Endothelial cell of umbilical vein (primary cell): ENCODE measurements around the gene PBXIP1. TPM values are rescaled to one million over a fixed set of nuclear protein-coding genes. Genes with fewer than 3 reads are reported as not detected.

Source experiments
- BruUV-seq: library from RNA; stranded (reverse); fragments of 400-500 nt; replicated peaks from 2 replicates; lab custom pipeline; 2021; lab: Mats Ljungman, UMichigan
- CTCF ChIA-PET: fragments of 300-600, 350-600 bp; sonication (Branson Sonifier 250); formaldehyde crosslinking; loops from one replicate; lab custom pipeline; 2021; ENCODE audit warnings: antibody characterized with exemption, inconsistent platforms; lab: Charles Lee
- POLR2A ChIA-PET: fragments of 300-600, 350-600 bp; sonication (Branson Sonifier 250); formaldehyde crosslinking; loops from one replicate; lab custom pipeline; 2021; ENCODE audit warnings: antibody characterized with exemption, inconsistent platforms; lab: Charles Lee
- DNase-seq: peaks from one replicate; pipeline ENCODE4 v3.0.0-alpha.2; 2011; ENCODE audit warnings: low read depth, low spot score
- FAIRE-seq: peaks from 2 replicates; lab custom pipeline; 2011; peaks lifted over from hg19 to GRCh38; lab: Jason Lieb, UNC
- H2AFZ ChIP-seq: 2 replicates; pipeline ENCODE4 v1.6.0; 2012; ENCODE audit warnings: low read depth, low read length, control low read depth, inconsistent platforms
- H3K27ac ChIP-seq: 2 replicates; pipeline ENCODE4 v1.5.1; 2011; ENCODE audit warnings: low read depth, mild to moderate bottlenecking, control low read depth, low read length, moderate library complexity; ENCODE audit not compliant: insufficient read depth
- H3K27me3 ChIP-seq, 2 experiments: 2 replicates each; pipeline versions ENCODE4 v1.6.0 to v1.6.1; 2011; ENCODE audit warnings: low read length in 2 of 2, mixed read lengths in 1 of 2; ENCODE audit not compliant: control insufficient read depth in 2 of 2, insufficient read depth in 2 of 2
- H3K36me3 ChIP-seq, 2 experiments: 2 replicates in 1 of 2; 3 replicates in 1 of 2; pipeline ENCODE4 v1.5.1; 2011; ENCODE audit warnings: low read length in 2 of 2, mild to moderate bottlenecking in 1 of 2, moderate library complexity in 1 of 2; ENCODE audit not compliant: control insufficient read depth in 2 of 2, insufficient read depth in 2 of 2; ENCODE audit errors: extremely low read depth in 1 of 2
- H3K4me1 ChIP-seq: 3 replicates; pipeline ENCODE4 v1.5.1; 2011; ENCODE audit warnings: mild to moderate bottlenecking, low read length; ENCODE audit not compliant: control insufficient read depth, insufficient read depth; ENCODE audit errors: extremely low read depth
- H3K4me2 ChIP-seq: 2 replicates; pipeline ENCODE4 v1.6.1; 2011; ENCODE audit warnings: low read length, control low read depth, mixed read lengths; ENCODE audit not compliant: insufficient read depth
- H3K4me3 ChIP-seq, 3 experiments: fragments of 200-600 bp in 1 of 3; sonication (generic), shearing (Covaris generic) in 1 of 3; replicated peaks in 1 of 3; 2 replicates each; pipeline ENCODE4 v1.5.1; 2011 to 2016; ENCODE audit warnings: control low read depth in 3 of 3, low read length in 3 of 3, mild to moderate bottlenecking in 2 of 3, inconsistent platforms in 1 of 3, low read depth in 1 of 3, moderate library complexity in 1 of 3; ENCODE audit not compliant: insufficient read depth in 1 of 3
- H3K79me2 ChIP-seq: 2 replicates; pipeline ENCODE4 v1.6.0; 2012; ENCODE audit warnings: low read length, inconsistent platforms; ENCODE audit not compliant: control insufficient read depth, insufficient read depth
- H3K9ac ChIP-seq: replicated peaks from 2 replicates; pipeline ENCODE3; 2011; ENCODE audit warnings: low read length, control low read depth; ENCODE audit not compliant: insufficient read depth; ENCODE audit errors: extremely low read depth
- H3K9me1 ChIP-seq: replicated peaks from 3 replicates; pipeline ENCODE4 v1.6.0; 2011; ENCODE audit warnings: mild to moderate bottlenecking, low read length; ENCODE audit not compliant: control insufficient read depth, insufficient read depth; ENCODE audit errors: extremely low read depth
- H3K9me3 ChIP-seq: replicated peaks from 2 replicates; pipeline ENCODE4 v1.5.1; 2012; ENCODE audit warnings: low read length, inconsistent platforms; ENCODE audit not compliant: control insufficient read depth, insufficient read depth
- H4K20me1 ChIP-seq: replicated peaks from 2 replicates; pipeline ENCODE3; 2011; ENCODE audit warnings: mild to moderate bottlenecking, low read length; ENCODE audit not compliant: control insufficient read depth, insufficient read depth; ENCODE audit errors: extremely low read depth
- CTCF ChIP-seq, 2 donors: IDR thresholded peaks; 1 replicate in 1 of 2; 2 replicates in 1 of 2; pipeline ENCODE4 v1.5.1; 2011; ENCODE audit warnings: low read length in 2 of 2, mild to moderate bottlenecking in 2 of 2, moderate library complexity in 2 of 2, control low read depth in 1 of 2, inconsistent platforms in 1 of 2, low read depth in 1 of 2; ENCODE audit not compliant: insufficient read depth in 1 of 2; ENCODE audit errors: extremely low read depth in 1 of 2
- EZH2 ChIP-seq: IDR thresholded peaks from 2 replicates; pipeline ENCODE4 v1.6.1; 2012; ENCODE audit warnings: borderline replicate concordance, low read depth, mild to moderate bottlenecking, moderate library complexity, low read length, inconsistent platforms; ENCODE audit not compliant: severe bottlenecking
- FOS ChIP-seq: IDR thresholded peaks from 2 replicates; pipeline ENCODE4 v1.6.1; 2011; ENCODE audit warnings: mild to moderate bottlenecking, low read length, moderate library complexity, borderline replicate concordance; ENCODE audit not compliant: insufficient read depth
- GATA2 ChIP-seq: IDR thresholded peaks from 2 replicates; pipeline ENCODE4 v1.7.0; 2011; ENCODE audit warnings: low read depth, mild to moderate bottlenecking, moderate library complexity, mixed read lengths, low read length; ENCODE audit not compliant: insufficient read length, insufficient read depth
- JUN ChIP-seq: IDR thresholded peaks from 2 replicates; pipeline ENCODE4 v1.6.1; 2011; ENCODE audit warnings: borderline replicate concordance, low read depth; ENCODE audit not compliant: insufficient read length, insufficient read depth
- MYC ChIP-seq: IDR thresholded peaks from one replicate; pipeline ENCODE4 v1.6.1; 2011; ENCODE audit warnings: mild to moderate bottlenecking, low read depth, low read length
- POLR2A ChIP-seq: IDR thresholded peaks from 2 replicates; pipeline ENCODE4 v1.6.1; 2012; ENCODE audit warnings: low read depth, mild to moderate bottlenecking, control low read depth, low read length
- POLR2AphosphoS5 ChIP-seq: IDR thresholded peaks from 2 replicates; pipeline ENCODE4 v1.6.1; 2012; ENCODE audit warnings: low read depth, mild to moderate bottlenecking, control low read depth, low read length, moderate library complexity; ENCODE audit not compliant: insufficient read depth
- dilution Hi-C: fragments of 300-500 bp; cut with MboI; formaldehyde crosslinking; loops from one replicate; pipeline ENCODE4 v1.15.0; 2019; ENCODE audit warnings: low sequenced_read_pairs; ENCODE audit not compliant: extremely low pct_ligation_motif_present
- intact Hi-C: fragments of 100-400 bp; cut with micrococcal nuclease; formaldehyde crosslinking; loops from one replicate; pipeline ENCODE4 v1.10.0; 2022
- polyA plus RNA-seq, 4 experiments: library from polyadenylated mRNA; depleted of rRNA in 3 of 4; stranded (reverse) in 3 of 4; unstranded in 1 of 4; fragments of >200 nt; gene quantifications; 2 replicates each; pipeline versions ENCODE4 v1.2.1 to v1.2.3, GENCODE V29; 2011 to 2012; ENCODE audit warnings: missing spikeins in 1 of 4
- total RNA-seq: library from RNA; stranded (reverse); gene quantifications from 2 replicates; pipeline ENCODE4 v1.2.3, GENCODE V29; 2021
- TF ChIP-seq, protein P1 (sequence below): IDR thresholded peaks from 2 replicates; pipeline ENCODE4 v1.6.1; 2011; ENCODE audit not compliant: insufficient read depth, insufficient read length

Gene PBXIP1
- total and polyA plus RNA-seq, 2 donors (not counting 3 experiments of a cell fraction or from before 2014, with no cell fraction given), result 49.4 to 54.7 TPM

DNA sequence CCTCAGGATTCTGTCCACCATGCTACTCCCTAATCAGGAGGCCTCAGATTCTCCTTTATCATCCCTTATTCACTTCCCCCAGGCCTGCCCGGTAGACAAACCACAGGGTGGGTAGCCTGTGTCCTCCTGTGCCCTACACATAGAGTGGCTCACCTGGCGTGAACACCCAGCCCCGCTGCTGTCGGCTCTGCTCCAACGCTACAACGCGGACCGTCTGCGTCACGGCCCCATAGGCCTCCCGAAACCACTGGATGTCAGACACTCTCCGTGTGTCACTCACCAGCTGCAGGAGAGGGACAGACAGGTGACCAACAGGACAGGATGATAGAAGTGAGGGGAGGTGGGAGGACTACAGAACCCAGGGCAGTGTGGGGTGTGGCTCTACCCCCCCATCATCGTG lies 29.7 kb downstream of the PBXIP1 start:
- Histone ChIP-seq H3K27me3 (no peaks in the 10 kb centered on the region), H2AFZ (no peak overlapping the region), H3K9me3 (no peaks in the 10 kb centered on the region), H3K4me1 (no peaks in the 10 kb centered on the region), H3K9me1 (no peaks in the 10 kb centered on the region), H4K20me1 (no peaks in the 10 kb centered on the region), H3K9ac (no peak overlapping the region), H3K4me3 (no peak overlapping the region), H3K27ac (no peak overlapping the region), H3K36me3 (peaks cover 0 to 18% of the 10 kb centered on the region in 2 experiments), H3K4me2 (no peak overlapping the region), H3K79me2 (no peaks in the 10 kb centered on the region)
- no peak for FAIRE-seq
- intact Hi-C loops (no loop called here), dilution Hi-C loops (no loop called here)
- POLR2A ChIA-PET, result no interaction called here
- no peak for TF ChIP-seq EZH2
- no peak for TF ChIP-seq MYC
- no peak for TF ChIP-seq CTCF (IDR thresholded peaks at IDR 0.05; ENCODE audit: extremely low read depth in 1 of 2, insufficient read depth in 1 of 2, low read depth in 1 of 2, low read length in 2 of 2)
- TF ChIP-seq POLR2A, result no peak
- TF ChIP-seq FOS, result no peak
- TF ChIP-seq GATA2, result no peak
- TF ChIP-seq JUN, result no peak
- TF ChIP-seq, protein P1, sequence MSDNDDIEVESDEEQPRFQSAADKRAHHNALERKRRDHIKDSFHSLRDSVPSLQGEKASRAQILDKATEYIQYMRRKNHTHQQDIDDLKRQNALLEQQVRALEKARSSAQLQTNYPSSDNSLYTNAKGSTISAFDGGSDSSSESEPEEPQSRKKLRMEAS, result no peak
- no peak for TF ChIP-seq POLR2AphosphoS5
- no TSS peak for BruUV-seq
- DNase-seq, result no peak
- CTCF ChIA-PET, result interaction anchor here (0.9 to 1.3 kb wide), 2 partner anchors 11 to 19 kb away, joined by 3 to 4 read pairs; partner anchors contain the start of gene PMVK
